ENCODE results near the gene UBALD1.

GRCh38 chr16:4654964-4655590 is 40.4 kb upstream of the UBALD1 start:
- TF ChIP-seq CTCF (conservative IDR thresholded peaks at IDR 0.05 in 1 of 2, IDR thresholded peaks at IDR 0.05 in 1 of 2; ENCODE audit: low read depth in 1 of 2, low read length in 2 of 2) (no peak), EZH2 (IDR thresholded peaks at IDR 0.05; ENCODE audit: low read length, missing control alignments) (no peak)

All from fibroblast of lung (primary cell).